ENCODE measurements around the gene MTIF3. TPM values are rescaled to one million over a fixed set of nuclear protein-coding genes. Genes with fewer than 3 reads are reported as not detected.

MTIF3 gene
- total RNA-seq, 4 donors from 2014 or later = 27.7 to 98.3 (median 66.7) TPM

- no peaks in the 10 kb centered on the region for H3K9me3 ChIP-seq
- DNase-seq = no peak
- intact Hi-C loops (cut with DNase I; ENCODE audit: low total_unique reads) = no loop called here
- H3K36me3 ChIP-seq = no peaks in the 10 kb centered on the region
- 83 to 100% methylated on average over 1 of the region's 1 CpG for WGBS, 2 donors (ENCODE audit: low coverage in 1 of 2)
- peaks cover 15% of the 10 kb centered on the region for H3K27me3 ChIP-seq
- no peak for TF ChIP-seq CTCF (IDR thresholded peaks at IDR 0.05)
- TF ChIP-seq POLR2A (IDR thresholded peaks at IDR 0.05) = no peak
- no peak for TF ChIP-seq EP300 (IDR thresholded peaks at IDR 0.05; ENCODE audit: low read depth)
- TF ChIP-seq POLR2AphosphoS5 (IDR thresholded peaks at IDR 0.05) = no peak
- no peaks in the 10 kb centered on the region for H3K4me1 ChIP-seq
- H3K27ac ChIP-seq = no peak overlapping the region
- H3K4me3 ChIP-seq = no peak overlapping the region
- in situ Hi-C loops (cut with MboI; ENCODE audit: low pct_ligation_motif_present in 1 of 4, low pct_unique_long_range_greater_than_20kb in 1 of 4, low sequenced_read_pairs in 3 of 4) = no loop called here
Measured at GRCh38 chr13:27415116-27415515, 35.2 kb downstream of the MTIF3 start.

- intact Hi-C loops (cut with DNase I; ENCODE audit: low total_unique reads) (no loop called here), in situ Hi-C loops (cut with MboI; ENCODE audit: low pct_ligation_motif_present in 1 of 4, low pct_unique_long_range_greater_than_20kb in 1 of 4, low sequenced_read_pairs in 3 of 4) (no loop called here)
- Histone ChIP-seq H3K9me3 (no peaks in the 10 kb centered on the region), H3K36me3 (no peaks in the 10 kb centered on the region), H3K4me1 (peaks cover 0 to 4% (median 2%) of the 10 kb centered on the region in 4 donors), H3K27ac (no peak overlapping the region), H3K27me3 (peaks cover 16% of the 10 kb centered on the region), H3K4me3 (no peak overlapping the region)
- 72 to 74% methylated on average over 3 of the region's 3 CpGs for WGBS, 2 donors (ENCODE audit: low coverage in 1 of 2)
- no peak for DNase-seq
- TF ChIP-seq POLR2AphosphoS5 (IDR thresholded peaks at IDR 0.05) (no peak), EP300 (IDR thresholded peaks at IDR 0.05; ENCODE audit: low read depth) (no peak), POLR2A (IDR thresholded peaks at IDR 0.05) (no peak), CTCF (IDR thresholded peaks at IDR 0.05) (no peak)
Measured at GRCh38 chr13:27411341-27411740, 39.0 kb downstream of the MTIF3 start.

GRCh38 chr13:27409013-27409412, 41.4 kb downstream of the MTIF3 start:
- Histone ChIP-seq H3K4me3 (no peak overlapping the region), H3K4me1 (peaks cover 9 to 19% (median 15%) of the 10 kb centered on the region in 4 donors), H3K36me3 (no peaks in the 10 kb centered on the region), H3K27ac (no peak overlapping the region), H3K9me3 (no peaks in the 10 kb centered on the region), H3K27me3 (peaks cover 16% of the 10 kb centered on the region)
- intact Hi-C loops (cut with DNase I; ENCODE audit: low total_unique reads) = no loop called here
- in situ Hi-C loops (cut with MboI; ENCODE audit: low pct_ligation_motif_present in 1 of 4, low pct_unique_long_range_greater_than_20kb in 1 of 4, low sequenced_read_pairs in 3 of 4) = no loop called here
- TF ChIP-seq POLR2A (IDR thresholded peaks at IDR 0.05) (no peak), POLR2AphosphoS5 (IDR thresholded peaks at IDR 0.05) (no peak), EP300 (IDR thresholded peaks at IDR 0.05; ENCODE audit: low read depth) (no peak), CTCF (IDR thresholded peaks at IDR 0.05) (no peak)
- 86 to 100% methylated on average over 1 to 2 of the region's 2 CpGs for WGBS, 2 donors (ENCODE audit: low coverage in 1 of 2)
- DNase-seq = no peak

- 89% methylated on average over 4 of the region's 4 CpGs; no CpG with 5 or more reads in 1 of the 2 donors for whole genome bisulfite sequencing, 2 donors (ENCODE audit: low coverage in 1 of 2)
- H3K4me3 ChIP-seq = no peak overlapping the region
Measured at GRCh38 chr13:27408074-27408473, 42.3 kb downstream of the MTIF3 start.

More at GRCh38 chr13:27408074-27408473, 42.3 kb downstream of the MTIF3 start:
- Histone ChIP-seq H3K27ac (no peak overlapping the region), H3K4me1 (peaks cover 18 to 28% (median 22%) of the 10 kb centered on the region in 4 donors), H3K36me3 (no peaks in the 10 kb centered on the region), H3K27me3 (peaks cover 16% of the 10 kb centered on the region), H3K9me3 (no peaks in the 10 kb centered on the region)
- in situ Hi-C loops (cut with MboI; ENCODE audit: low pct_ligation_motif_present in 1 of 4, low pct_unique_long_range_greater_than_20kb in 1 of 4, low sequenced_read_pairs in 3 of 4) (no loop called here), intact Hi-C loops (cut with DNase I; ENCODE audit: low total_unique reads) (no loop called here)
- no peak for TF ChIP-seq POLR2A (IDR thresholded peaks at IDR 0.05)
- TF ChIP-seq POLR2AphosphoS5 (IDR thresholded peaks at IDR 0.05) = no peak
- TF ChIP-seq CTCF (IDR thresholded peaks at IDR 0.05) = no peak
- no peak for TF ChIP-seq EP300 (IDR thresholded peaks at IDR 0.05; ENCODE audit: low read depth)
- no peak for DNase-seq
